Keratinocyte (primary cell): ENCODE results near the gene GRB2. TPM values are rescaled to one million over a fixed set of nuclear protein-coding genes. Genes with fewer than 3 reads are reported as not detected.

Source experiments
- DNase-seq: peaks from one replicate; pipeline ENCODE4 v3.0.0-alpha.2; 2011; ENCODE audit warnings: low read depth, missing footprints, low spot score
- FAIRE-seq: peaks from 2 replicates; lab custom pipeline; 2011; peaks lifted over from hg19 to GRCh38; lab: Jason Lieb, UNC
- H2AFZ ChIP-seq: 2 replicates; pipeline ENCODE4 v1.6.0; 2012; ENCODE audit warnings: low read length, control low read depth, inconsistent platforms; ENCODE audit not compliant: control insufficient read depth
- H3K27ac ChIP-seq: 2 replicates; pipeline ENCODE4 v1.5.1; 2011; ENCODE audit warnings: low read length; ENCODE audit not compliant: control insufficient read depth, insufficient read depth
- H3K27me3 ChIP-seq: 3 replicates; pipeline ENCODE4 v1.6.0; 2011; ENCODE audit warnings: low read length; ENCODE audit not compliant: control insufficient read depth, insufficient read depth; ENCODE audit errors: extremely low read depth
- H3K36me3 ChIP-seq, 2 experiments: 2 replicates in 1 of 2; 3 replicates in 1 of 2; pipeline ENCODE4 v1.5.1; 2011; ENCODE audit warnings: low read length in 2 of 2, mild to moderate bottlenecking in 1 of 2; ENCODE audit not compliant: control insufficient read depth in 2 of 2, insufficient read depth in 2 of 2; ENCODE audit errors: extremely low read depth in 1 of 2
- H3K4me1 ChIP-seq: 3 replicates; pipeline ENCODE4 v1.5.1; 2011; ENCODE audit warnings: low read length; ENCODE audit not compliant: control insufficient read depth, insufficient read depth; ENCODE audit errors: extremely low read depth
- H3K4me2 ChIP-seq: 3 replicates; pipeline ENCODE4 v1.6.0; 2011; ENCODE audit warnings: low read depth, low read length; ENCODE audit not compliant: control insufficient read depth, insufficient read depth; ENCODE audit errors: extremely low read depth
- H3K4me3 ChIP-seq, 3 experiments: fragments of 200-600 bp in 1 of 3; sonication (generic) in 1 of 3; 2 replicates in 2 of 3; 3 replicates in 1 of 3; pipeline ENCODE4 v1.5.1; 2011 to 2016; ENCODE audit warnings: low read length in 3 of 3, mild to moderate bottlenecking in 3 of 3, control low read depth in 2 of 3, inconsistent platforms in 1 of 3, low read depth in 1 of 3, mixed read lengths in 1 of 3, mixed run types in 1 of 3, moderate library complexity in 1 of 3; ENCODE audit not compliant: control insufficient read depth in 2 of 3, insufficient read depth in 2 of 3; ENCODE audit errors: extremely low read depth in 1 of 3
- H3K79me2 ChIP-seq: 2 replicates; pipeline ENCODE4 v1.6.0; 2012; ENCODE audit warnings: low read length; ENCODE audit not compliant: control insufficient read depth, insufficient read depth
- H3K9ac ChIP-seq: 3 replicates; pipeline ENCODE4 v1.6.0; 2011; ENCODE audit warnings: low read length; ENCODE audit not compliant: control insufficient read depth, insufficient read depth; ENCODE audit errors: extremely low read depth
- H3K9me1 ChIP-seq: 3 replicates; pipeline ENCODE4 v1.6.0; 2011; ENCODE audit warnings: low read length; ENCODE audit not compliant: control insufficient read depth, insufficient read depth; ENCODE audit errors: extremely low read depth
- H3K9me3 ChIP-seq: 2 replicates; pipeline ENCODE4 v1.5.1; 2012; ENCODE audit warnings: low read depth, low read length; ENCODE audit not compliant: control insufficient read depth
- H4K20me1 ChIP-seq: 3 replicates; pipeline ENCODE4 v1.6.0; 2011; ENCODE audit warnings: low read length; ENCODE audit not compliant: control insufficient read depth, insufficient read depth; ENCODE audit errors: extremely low read depth
- EZH2 ChIP-seq: IDR thresholded peaks from one replicate; pipeline ENCODE4 v1.6.1; 2012; ENCODE audit warnings: inconsistent platforms, mild to moderate bottlenecking, low read length, moderate library complexity
- dilution Hi-C: fragments of 300-500 bp; cut with MboI; formaldehyde crosslinking; loops from one replicate; pipeline ENCODE4 v1.7.0; 2020; ENCODE audit warnings: low sequenced_read_pairs; ENCODE audit not compliant: extremely low pct_ligation_motif_present
- polyA plus RNA-seq, 5 experiments: library from polyadenylated mRNA; depleted of rRNA in 3 of 5; stranded (reverse) in 3 of 5; stranded (forward) in 1 of 5; unstranded in 1 of 5; fragments of >200 nt; gene quantifications; 1 replicate in 1 of 5; 2 replicates in 3 of 5; 3 replicates in 1 of 5; pipeline versions ENCODE4 v1.2.1 to v1.2.3, GENCODE V29; 2011 to 2012; ENCODE audit warnings: missing spikeins in 2 of 5, low read depth in 1 of 5, low replicate concordance in 1 of 5
- TF ChIP-seq, protein P1 (sequence below), 3 experiments: IDR thresholded peaks in 1 of 3; conservative IDR thresholded peaks in 1 of 3; optimal IDR thresholded peaks in 1 of 3; 2 replicates in 2 of 3; 3 replicates in 1 of 3; pipeline versions ENCODE3 to v1.5.1; 2011; ENCODE audit warnings: low read length in 3 of 3, mild to moderate bottlenecking in 3 of 3, moderate library complexity in 2 of 3, control low read depth in 1 of 3, inconsistent platforms in 1 of 3; ENCODE audit not compliant: insufficient read depth in 2 of 3; ENCODE audit errors: extremely low read depth in 1 of 3

Gene GRB2
- polyA plus RNA-seq, 1 donor (not counting 4 experiments of a cell fraction or from before 2014, with no cell fraction given) = 62.0 TPM

DNA sequence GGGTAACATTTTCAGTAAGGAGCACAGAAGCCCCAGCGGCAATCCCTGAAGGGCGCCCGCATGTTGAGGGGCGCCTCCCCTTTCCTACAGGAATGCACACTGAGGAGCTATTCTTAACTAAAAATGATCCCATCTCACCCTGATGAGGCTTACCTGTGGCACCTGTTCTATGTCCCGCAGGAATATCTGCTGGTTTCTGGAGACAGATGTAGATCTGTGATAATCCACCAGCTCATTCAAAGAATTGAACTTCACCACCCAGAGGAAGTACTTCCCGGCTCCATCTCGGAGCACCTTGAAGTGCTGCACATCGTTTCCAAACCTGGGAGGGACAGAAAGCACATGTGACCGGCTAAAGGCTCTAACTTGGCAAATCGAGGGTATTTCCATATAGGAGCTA, 84.0 kb downstream of the GRB2 start:
- Histone ChIP-seq H3K9ac (no peak overlapping the region), H2AFZ (no peak overlapping the region), H3K4me1 (peaks cover 2% of the 10 kb centered on the region), H3K79me2 (peaks cover 2% of the 10 kb centered on the region), H3K9me1 (no peaks in the 10 kb centered on the region), H3K36me3 (peaks cover 24 to 32% of the 10 kb centered on the region in 2 experiments), H3K4me2 (no peak overlapping the region), H4K20me1 (peaks cover 2% of the 10 kb centered on the region), H3K27me3 (no peaks in the 10 kb centered on the region), H3K27ac (no peak overlapping the region), H3K9me3 (no peaks in the 10 kb centered on the region), H3K4me3 (no peak overlapping the region)
- no peak for DNase-seq
- no peak for FAIRE-seq
- TF ChIP-seq EZH2 = no peak
- TF ChIP-seq, protein P1, sequence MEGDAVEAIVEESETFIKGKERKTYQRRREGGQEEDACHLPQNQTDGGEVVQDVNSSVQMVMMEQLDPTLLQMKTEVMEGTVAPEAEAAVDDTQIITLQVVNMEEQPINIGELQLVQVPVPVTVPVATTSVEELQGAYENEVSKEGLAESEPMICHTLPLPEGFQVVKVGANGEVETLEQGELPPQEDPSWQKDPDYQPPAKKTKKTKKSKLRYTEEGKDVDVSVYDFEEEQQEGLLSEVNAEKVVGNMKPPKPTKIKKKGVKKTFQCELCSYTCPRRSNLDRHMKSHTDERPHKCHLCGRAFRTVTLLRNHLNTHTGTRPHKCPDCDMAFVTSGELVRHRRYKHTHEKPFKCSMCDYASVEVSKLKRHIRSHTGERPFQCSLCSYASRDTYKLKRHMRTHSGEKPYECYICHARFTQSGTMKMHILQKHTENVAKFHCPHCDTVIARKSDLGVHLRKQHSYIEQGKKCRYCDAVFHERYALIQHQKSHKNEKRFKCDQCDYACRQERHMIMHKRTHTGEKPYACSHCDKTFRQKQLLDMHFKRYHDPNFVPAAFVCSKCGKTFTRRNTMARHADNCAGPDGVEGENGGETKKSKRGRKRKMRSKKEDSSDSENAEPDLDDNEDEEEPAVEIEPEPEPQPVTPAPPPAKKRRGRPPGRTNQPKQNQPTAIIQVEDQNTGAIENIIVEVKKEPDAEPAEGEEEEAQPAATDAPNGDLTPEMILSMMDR (optimal IDR thresholded peaks at IDR 0.05 in 1 of 3, IDR thresholded peaks at IDR 0.05 in 1 of 3, conservative IDR thresholded peaks at IDR 0.05 in 1 of 3; ENCODE audit: extremely low read depth in 1 of 3, insufficient read depth in 2 of 3, low read length in 3 of 3) = no peak
- dilution Hi-C loops = no loop called here

- H3K27ac ChIP-seq = no peak overlapping the region
- no peaks in the 10 kb centered on the region for H3K9me3 ChIP-seq
- H3K4me1 ChIP-seq = no peaks in the 10 kb centered on the region
- DNase-seq (no peak), FAIRE-seq (no peak)
- peaks cover 22 to 23% of the 10 kb centered on the region in 2 experiments for H3K36me3 ChIP-seq
- H3K79me2 ChIP-seq = no peaks in the 10 kb centered on the region
- H3K9me1 ChIP-seq = no peaks in the 10 kb centered on the region
- TF ChIP-seq, protein P1 (optimal IDR thresholded peaks at IDR 0.05 in 1 of 3, IDR thresholded peaks at IDR 0.05 in 1 of 3, conservative IDR thresholded peaks at IDR 0.05 in 1 of 3; ENCODE audit: extremely low read depth in 1 of 3, insufficient read depth in 2 of 3, low read length in 3 of 3) = no peak
- no peak for TF ChIP-seq EZH2
- no peak overlapping the region for H3K4me3 ChIP-seq
- no peak overlapping the region for H3K9ac ChIP-seq
- H4K20me1 ChIP-seq = peaks cover 2% of the 10 kb centered on the region
- dilution Hi-C loops = no loop called here
- no peaks in the 10 kb centered on the region for H3K27me3 ChIP-seq
- H2AFZ ChIP-seq = no peak overlapping the region
- no peak overlapping the region for H3K4me2 ChIP-seq
Measured at GRCh38 chr17:75319904-75320691, 85.4 kb downstream of the GRB2 start.
